A673 (cell line): Measurements from ENCODE around the gene ABHD17A.

Source experiments
- CTCF ChIP-seq: fragments of 300-800, 200-600 bp; sonication (generic); conservative IDR thresholded peaks from 2 replicates; pipeline ENCODE4 v1.5.1; 2017; ENCODE audit warnings: low read depth, mild to moderate bottlenecking, antibody characterized with exemption, low read length, moderate library complexity, mixed read lengths
- EZH2 ChIP-seq: fragments of 200-600 bp; sonication (generic); IDR thresholded peaks from 2 replicates; pipeline ENCODE4 v1.6.1; 2017; ENCODE audit warnings: borderline replicate concordance, low read depth, mild to moderate bottlenecking, mixed read lengths, antibody characterized with exemption, low read length; ENCODE audit not compliant: poor library complexity, severe bottlenecking

DNA sequence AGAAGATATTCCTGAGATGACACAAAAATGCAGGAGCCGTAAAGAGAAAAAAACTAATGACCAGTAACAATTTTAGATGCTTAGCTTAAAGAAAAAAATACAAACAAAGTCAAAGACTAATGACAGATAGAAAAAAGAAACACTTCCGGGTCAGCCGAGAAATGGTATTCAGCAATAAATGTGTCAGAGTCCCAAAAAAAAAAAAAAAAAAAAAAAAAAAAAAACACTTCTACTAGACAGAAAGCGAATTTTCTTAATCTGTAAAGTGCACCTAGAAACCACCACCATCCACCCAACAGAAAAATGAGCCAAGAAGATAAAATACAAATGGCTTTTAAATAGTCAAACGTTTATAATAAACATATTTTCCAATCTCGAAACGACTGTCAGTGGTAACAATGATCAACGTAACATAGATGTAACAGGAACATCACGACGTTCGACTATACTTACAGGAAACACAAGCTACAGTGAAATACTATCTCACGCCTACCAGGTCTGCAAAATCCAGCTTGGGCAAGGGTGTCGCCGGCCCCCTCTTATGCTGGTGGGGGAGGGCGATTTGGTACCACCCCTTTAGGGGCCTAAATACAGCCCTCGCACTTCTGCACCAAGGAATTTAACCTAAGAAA is 10.6 kb downstream of the ABHD17A start:
- no peak for TF ChIP-seq CTCF
- no peak for TF ChIP-seq EZH2
